Gastrocnemius medialis (tissue), 4 donors: ENCODE results near the gene PDGFC.

Experiments
- CTCF ChIP-seq, 5 experiments: fragments of 450-650 bp in 3 of 5; fragments of 200-600 bp in 2 of 5; sonication (generic) in 2 of 5; IDR thresholded peaks in 4 of 5; conservative IDR thresholded peaks in 1 of 5; 1 replicate in 4 of 5; 2 replicates in 1 of 5; pipeline ENCODE4 v1.5.1; 2016 to 2019; ENCODE audit warnings: antibody characterized with exemption in 5 of 5, mild to moderate bottlenecking in 3 of 5, moderate library complexity in 3 of 5
- POLR2A ChIP-seq, 2 donors: fragments of 450-650 bp; IDR thresholded peaks; one replicate each; pipeline ENCODE4 v1.6.1; 2017; ENCODE audit warnings: antibody characterized with exemption in 2 of 2, mild to moderate bottlenecking in 2 of 2, moderate library complexity in 2 of 2

GRCh38 chr4:156779774-156780173 is 191.8 kb downstream of the PDGFC start:
- no peak for TF ChIP-seq CTCF (IDR thresholded peaks at IDR 0.05 in 4 of 5, conservative IDR thresholded peaks at IDR 0.05 in 1 of 5)
- no peak for TF ChIP-seq POLR2A (IDR thresholded peaks at IDR 0.05)
